Left lung (tissue), 10 donors: ENCODE data around the gene PEX6. TPM values are rescaled to one million over a fixed set of nuclear protein-coding genes. Genes with fewer than 3 reads are reported as not detected.
A peak's percentile ranks its signal among the peaks of the same experiment; 100 is the strongest.

ENCODE experiments used
- ATAC-seq: fragments of 200-7000 bp; cut with Tn5 transposase; one replicate; pipeline ENCODE4 v1.9.1; 2020; ENCODE audit warnings: moderate library complexity
- DNase-seq, 4 donors: peaks; one replicate each; pipeline ENCODE4 v3.0.0-alpha.2; 2013 to 2020
- H3K27ac ChIP-seq, 2 donors: fragments of 200-600 bp; sonication (generic) in 1 of 2; one replicate each; pipeline versions ENCODE4 v1.5.0 to v1.8.0; 2020 to 2021
- H3K27me3 ChIP-seq, 2 donors: fragments of 200-600 bp; sonication (generic) in 1 of 2; one replicate each; pipeline versions ENCODE4 v1.5.0 to v1.8.0; 2020 to 2021
- H3K36me3 ChIP-seq, 2 donors: fragments of 200-600 bp; sonication (generic) in 1 of 2; one replicate each; pipeline versions ENCODE4 v1.5.0 to v1.8.0; 2020 to 2021
- H3K4me1 ChIP-seq, 2 donors: fragments of 200-600 bp; one replicate each; pipeline ENCODE4 v1.8.0; 2021
- H3K4me3 ChIP-seq, 2 donors: fragments of 200-600 bp; sonication (generic) in 1 of 2; one replicate each; pipeline versions ENCODE4 v1.5.0 to v1.8.0; 2020 to 2021; ENCODE audit warnings: mild to moderate bottlenecking in 1 of 2
- H3K9me3 ChIP-seq, 2 donors: fragments of 200-600 bp; sonication (generic) in 1 of 2; one replicate each; pipeline versions ENCODE4 v1.5.0 to v1.8.0; 2020 to 2021
- intact Hi-C, 2 donors: fragments of 100-400 bp; cut with DNase I; formaldehyde crosslinking; loops; one replicate each; pipeline versions ENCODE4 v1.11.2 to v1.14.2; 2022
- polyA plus RNA-seq, 6 donors: library from polyadenylated mRNA; unstranded; fragments of 120-200 nt; gene quantifications; one replicate each; pipeline ENCODE4 v1.2.1, GENCODE V29; 2013; ENCODE audit not compliant: insufficient read length in 6 of 6
- total RNA-seq, 2 donors: library from RNA; stranded (reverse); fragmentation: NEBNext Ultra II Directional; extraction: Animal tissue kit (Norgen Biotek cat#: 25700); gene quantifications; one replicate each; pipeline ENCODE4 v1.2.1, GENCODE V29; 2021
- TF ChIP-seq, protein P1 (sequence below), 2 donors: fragments of 200-600 bp; sonication (generic) in 1 of 2; IDR thresholded peaks; one replicate each; pipeline versions ENCODE4 v1.5.0 to v1.8.0; 2021; ENCODE audit warnings: antibody characterized with exemption in 2 of 2
- donor health status: DM: no; HTN: yes; CAD: no.
- donor health status: DM: no; HTN: no; CAD: no.

PEX6 gene
- total and polyA plus RNA-seq, 8 donors, result 15.2 to 27.1 (median 21.5) TPM

DNA sequence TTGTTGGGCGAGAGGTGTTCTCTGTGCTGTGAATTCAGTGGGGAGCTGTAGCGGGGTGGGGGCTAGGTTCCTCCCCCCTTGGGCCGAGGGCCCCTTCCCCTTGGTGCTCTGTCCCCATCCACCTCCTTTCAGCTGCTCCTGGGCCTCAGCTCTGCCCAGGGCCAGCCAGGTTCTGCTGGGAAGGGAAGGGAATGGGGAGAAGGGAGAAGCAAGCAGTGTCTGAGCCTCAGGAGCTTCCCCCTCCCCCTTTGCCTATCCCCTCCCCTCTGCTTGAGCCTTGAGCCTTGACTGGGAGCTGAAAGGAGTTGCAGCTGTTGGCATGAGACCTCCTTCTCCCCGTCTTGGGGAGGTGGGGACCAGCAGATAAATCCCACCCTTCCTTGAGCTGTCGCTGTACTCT lies 41.9 kb upstream of the PEX6 start:
- H3K27ac ChIP-seq, result peak overlapping the region; percentile 81 to 89
- peaks cover 0 to 48% of the 10 kb centered on the region in 2 donors for H3K36me3 ChIP-seq
- H3K4me3 ChIP-seq, result peak overlapping the region; percentile 88 to 93
- H3K9me3 ChIP-seq, result no peaks in the 10 kb centered on the region
- intact Hi-C loops, result no loop called here
- peaks cover 0 to 48% of the 10 kb centered on the region in 2 donors for H3K4me1 ChIP-seq
- ATAC-seq, result peak; percentile 26
- H3K27me3 ChIP-seq, result no peaks in the 10 kb centered on the region
- DNase-seq, result peak in 1 of 4 donors; percentile 54
- TF ChIP-seq, protein P1, sequence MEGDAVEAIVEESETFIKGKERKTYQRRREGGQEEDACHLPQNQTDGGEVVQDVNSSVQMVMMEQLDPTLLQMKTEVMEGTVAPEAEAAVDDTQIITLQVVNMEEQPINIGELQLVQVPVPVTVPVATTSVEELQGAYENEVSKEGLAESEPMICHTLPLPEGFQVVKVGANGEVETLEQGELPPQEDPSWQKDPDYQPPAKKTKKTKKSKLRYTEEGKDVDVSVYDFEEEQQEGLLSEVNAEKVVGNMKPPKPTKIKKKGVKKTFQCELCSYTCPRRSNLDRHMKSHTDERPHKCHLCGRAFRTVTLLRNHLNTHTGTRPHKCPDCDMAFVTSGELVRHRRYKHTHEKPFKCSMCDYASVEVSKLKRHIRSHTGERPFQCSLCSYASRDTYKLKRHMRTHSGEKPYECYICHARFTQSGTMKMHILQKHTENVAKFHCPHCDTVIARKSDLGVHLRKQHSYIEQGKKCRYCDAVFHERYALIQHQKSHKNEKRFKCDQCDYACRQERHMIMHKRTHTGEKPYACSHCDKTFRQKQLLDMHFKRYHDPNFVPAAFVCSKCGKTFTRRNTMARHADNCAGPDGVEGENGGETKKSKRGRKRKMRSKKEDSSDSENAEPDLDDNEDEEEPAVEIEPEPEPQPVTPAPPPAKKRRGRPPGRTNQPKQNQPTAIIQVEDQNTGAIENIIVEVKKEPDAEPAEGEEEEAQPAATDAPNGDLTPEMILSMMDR (IDR thresholded peaks at IDR 0.05), result no peak

DNA sequence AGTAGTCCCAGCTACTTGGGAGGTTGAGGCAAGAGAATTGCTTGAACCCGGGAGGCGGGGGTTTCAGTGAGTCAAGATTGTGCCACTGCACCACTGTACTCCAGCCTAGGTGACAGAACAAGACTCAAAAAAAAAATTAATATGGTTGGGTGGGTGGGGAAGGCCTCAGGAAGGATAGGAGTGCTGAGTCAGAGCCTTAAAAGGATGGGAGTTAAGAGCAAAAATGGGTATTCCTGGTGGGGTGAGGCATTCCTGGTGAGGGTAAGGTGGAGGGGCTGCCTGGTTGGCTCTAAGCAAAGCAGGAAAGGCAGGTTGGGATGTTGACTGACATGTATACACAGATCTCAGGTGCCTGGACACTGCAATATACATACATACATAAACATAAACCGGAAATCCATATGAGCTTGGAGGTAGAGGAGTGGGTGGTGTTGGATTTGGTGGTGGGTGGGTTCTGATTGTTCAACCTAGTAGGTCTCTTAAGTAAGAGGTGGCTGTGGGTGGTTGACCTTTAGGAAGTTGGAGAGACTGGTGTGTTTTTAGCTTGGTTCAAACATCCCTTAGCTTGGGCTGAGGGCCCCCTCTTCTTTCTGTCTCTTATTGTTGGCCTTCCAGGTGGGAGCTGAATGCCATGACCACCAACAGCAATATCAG lies 41.2 kb upstream of the PEX6 start:
- no peak for DNase-seq
- Histone ChIP-seq H3K4me1 (peaks cover 6 to 55% of the 10 kb centered on the region in 2 donors), H3K9me3 (no peaks in the 10 kb centered on the region), H3K4me3 (no peak overlapping the region), H3K27me3 (no peaks in the 10 kb centered on the region), H3K27ac (no peak overlapping the region), H3K36me3 (peaks cover 0 to 41% of the 10 kb centered on the region in 2 donors)
- ATAC-seq, result no peak
- intact Hi-C loops, result no loop called here
- TF ChIP-seq, protein P1 (IDR thresholded peaks at IDR 0.05), result no peak

DNA sequence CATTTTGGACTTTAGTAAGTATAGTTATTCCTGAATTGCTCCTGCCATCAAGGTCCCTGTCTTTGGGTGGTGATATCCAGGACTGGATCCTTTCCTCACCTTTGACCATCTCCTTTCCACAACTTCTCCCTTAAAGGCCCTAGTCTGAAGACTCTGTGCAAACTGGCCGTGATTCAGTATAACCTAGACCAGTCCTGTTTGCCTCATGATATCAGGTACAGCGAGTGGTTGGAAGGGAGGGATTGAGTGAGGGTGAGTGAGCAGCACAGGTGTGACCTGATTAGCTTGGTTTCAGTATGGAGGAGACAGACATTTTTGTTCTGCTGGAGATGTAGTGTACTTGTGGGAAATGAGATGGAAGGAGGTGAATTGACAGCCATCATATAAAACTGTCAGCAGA lies 40.2 kb upstream of the PEX6 start:
- DNase-seq, result no peak
- H3K36me3 ChIP-seq, result peaks cover 0 to 31% of the 10 kb centered on the region in 2 donors
- no peaks in the 10 kb centered on the region for H3K9me3 ChIP-seq
- H3K27ac ChIP-seq, result no peak overlapping the region
- H3K4me3 ChIP-seq, result no peak overlapping the region
- intact Hi-C loops, result no loop called here
- no peak for ATAC-seq
- H3K27me3 ChIP-seq, result no peaks in the 10 kb centered on the region
- peaks cover 7 to 63% of the 10 kb centered on the region in 2 donors for H3K4me1 ChIP-seq
- TF ChIP-seq, protein P1 (IDR thresholded peaks at IDR 0.05), result no peak

DNA sequence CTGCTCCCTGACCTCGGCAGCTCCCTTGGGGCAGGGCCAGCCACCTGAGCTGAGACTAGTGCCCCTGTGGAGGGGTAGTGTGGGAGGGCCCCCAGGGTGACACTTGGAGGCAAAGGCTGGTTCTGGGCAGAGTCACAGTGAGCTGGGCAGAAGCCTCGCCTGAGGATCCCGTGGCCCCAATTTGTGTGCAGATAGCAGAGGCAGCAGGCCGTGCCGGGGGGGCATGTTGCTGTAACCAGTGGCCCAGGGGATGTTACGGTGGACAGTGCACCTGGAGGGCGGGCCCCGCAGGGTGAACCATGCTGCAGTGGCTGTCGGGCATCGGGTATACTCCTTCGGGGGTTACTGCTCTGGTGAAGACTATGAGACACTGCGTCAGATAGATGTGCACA lies 38.0 kb upstream of the PEX6 start:
- H3K27me3 ChIP-seq, result no peaks in the 10 kb centered on the region
- H3K9me3 ChIP-seq, result no peaks in the 10 kb centered on the region
- H3K4me3 ChIP-seq, result no peak overlapping the region
- peaks cover 0 to 34% of the 10 kb centered on the region in 2 donors for H3K36me3 ChIP-seq
- H3K27ac ChIP-seq, result no peak overlapping the region
- ATAC-seq (no peak), DNase-seq (peak in 1 of 4 donors; percentile 72)
- intact Hi-C loops, result no loop called here
- peaks cover 14 to 58% of the 10 kb centered on the region in 2 donors for H3K4me1 ChIP-seq
- TF ChIP-seq, protein P1 (IDR thresholded peaks at IDR 0.05), result no peak

DNA sequence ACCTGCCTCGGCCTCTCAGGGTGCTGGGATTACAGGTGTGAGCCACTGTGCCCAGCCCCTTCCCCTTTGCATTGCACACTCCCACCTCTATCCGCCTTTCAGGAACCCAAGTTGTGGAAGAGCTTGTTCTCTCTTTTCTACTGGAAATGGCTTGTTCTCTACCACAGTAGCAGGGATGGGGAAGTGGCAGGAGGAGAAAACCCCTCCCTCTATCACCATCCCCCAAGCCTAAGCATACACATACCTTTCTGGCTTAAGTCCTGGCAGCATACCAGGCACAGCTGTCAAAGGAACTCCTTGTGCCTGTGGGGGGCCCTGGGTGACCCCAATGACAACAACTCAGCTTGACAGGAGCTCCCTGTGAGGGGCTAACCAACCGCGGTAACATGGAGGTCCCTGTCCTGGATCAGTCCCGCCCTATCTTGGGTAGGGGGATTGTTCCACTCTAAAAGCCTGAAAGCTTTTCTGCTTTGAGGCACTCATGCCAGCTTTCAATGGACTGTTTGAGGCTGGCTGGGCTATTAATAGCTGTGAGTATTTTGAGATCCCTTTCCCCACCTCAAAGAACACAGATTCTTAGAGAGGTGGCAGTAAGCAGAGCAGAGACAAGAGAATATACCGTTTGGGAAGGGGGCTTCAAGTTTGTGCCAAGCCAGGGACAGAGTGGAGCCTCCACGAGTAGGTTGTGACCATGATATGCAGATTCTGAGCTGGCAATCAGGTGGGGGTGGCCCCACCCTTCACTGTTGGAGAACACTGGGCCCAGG lies 37.4 kb upstream of the PEX6 start:
- H3K27ac ChIP-seq, result no peak overlapping the region
- no peak overlapping the region for H3K4me3 ChIP-seq
- peaks cover 14 to 60% of the 10 kb centered on the region in 2 donors for H3K4me1 ChIP-seq
- TF ChIP-seq, protein P1 (IDR thresholded peaks at IDR 0.05), result no peak
- ATAC-seq (no peak), DNase-seq (no peak)
- peaks cover 0 to 40% of the 10 kb centered on the region in 2 donors for H3K36me3 ChIP-seq
- no peaks in the 10 kb centered on the region for H3K27me3 ChIP-seq
- intact Hi-C loops, result no loop called here
- H3K9me3 ChIP-seq, result no peaks in the 10 kb centered on the region
